ENCODE measurements around the gene CLASP1.
"Not testable (repeated sequence)": the region's sequence is repeated elsewhere in the genome, so short reads cannot be mapped to it uniquely, and the experiment has no call there.

Gene CLASP1

DNA sequence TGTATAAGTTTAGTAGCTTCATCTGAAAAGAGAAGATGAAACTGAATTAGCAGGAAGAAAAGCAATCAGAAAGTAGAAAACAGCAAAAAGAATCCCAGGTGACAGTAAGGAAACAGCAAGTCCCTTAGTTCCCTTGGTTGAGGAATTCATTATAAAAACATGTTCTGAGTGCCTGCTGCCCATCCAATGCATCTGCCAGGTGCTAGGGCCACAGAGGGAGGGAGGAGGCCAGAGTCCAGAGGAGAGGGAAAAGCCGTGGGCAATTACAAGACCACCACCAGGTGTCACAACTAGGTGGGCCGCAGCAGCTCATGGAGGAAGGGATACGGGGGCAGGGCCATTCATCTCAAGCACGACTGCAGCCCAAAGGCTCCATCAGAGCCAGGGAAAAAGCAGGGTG, 308.3 kb downstream of the CLASP1 start:
- no peak for FAIRE-seq

DNA sequence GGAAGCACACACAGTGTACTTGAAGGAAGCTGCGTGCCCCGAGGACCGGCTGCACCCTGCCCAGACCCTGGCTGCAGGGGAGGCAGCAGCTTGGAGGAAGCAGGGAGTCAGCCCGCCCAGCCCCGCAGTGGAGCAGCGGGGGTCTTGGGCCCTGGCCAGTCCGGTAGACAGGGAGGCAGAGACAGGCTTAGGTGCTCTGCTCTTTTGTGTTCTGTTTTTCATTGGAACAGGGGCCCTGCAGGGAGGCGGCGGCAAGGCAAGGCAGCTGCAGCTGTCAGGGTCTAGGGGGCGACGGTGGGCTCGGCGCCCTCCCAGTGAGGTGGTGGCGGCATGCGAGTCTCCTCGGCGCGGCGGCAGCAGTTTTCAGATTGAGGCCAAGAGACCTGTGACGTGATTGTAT, 311.0 kb downstream of the CLASP1 start:
- no peak for FAIRE-seq

DNA sequence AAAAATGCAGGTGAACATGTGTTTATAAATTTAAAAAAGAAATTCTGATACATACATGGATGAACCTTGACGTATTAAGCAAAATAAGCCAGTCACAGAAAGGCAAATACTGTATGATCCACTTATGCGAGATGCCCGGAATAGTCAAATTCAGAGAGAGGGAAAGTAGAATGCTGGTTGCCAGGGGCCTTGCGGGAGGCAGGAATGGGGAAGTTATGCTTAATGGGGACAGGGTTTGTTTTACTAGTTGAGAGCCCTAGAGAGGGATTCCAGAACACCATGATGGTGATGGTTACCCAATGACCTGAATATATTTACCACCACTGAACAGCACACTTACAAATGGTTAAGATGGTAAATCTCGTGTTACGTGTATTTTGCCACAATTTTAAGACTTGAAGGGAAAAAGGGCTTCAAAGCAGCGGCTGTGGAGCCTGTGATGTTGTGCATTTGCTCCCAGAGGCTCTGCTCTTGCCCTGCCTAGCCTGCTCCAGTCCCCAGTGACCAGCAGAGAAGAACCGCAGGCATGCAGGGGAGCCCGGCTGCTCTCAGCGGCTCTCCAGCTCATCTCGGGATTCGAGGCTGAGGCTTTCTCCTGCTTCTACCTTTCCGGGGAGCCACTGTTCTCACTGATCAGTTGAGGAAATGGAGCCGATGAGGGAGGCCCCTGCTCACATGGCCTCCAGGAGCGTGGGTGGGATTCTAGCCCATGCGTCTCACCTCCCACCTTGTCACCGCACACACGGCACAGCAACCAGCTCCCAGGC, 312.6 kb downstream of the CLASP1 start:
- no peak for FAIRE-seq

DNA sequence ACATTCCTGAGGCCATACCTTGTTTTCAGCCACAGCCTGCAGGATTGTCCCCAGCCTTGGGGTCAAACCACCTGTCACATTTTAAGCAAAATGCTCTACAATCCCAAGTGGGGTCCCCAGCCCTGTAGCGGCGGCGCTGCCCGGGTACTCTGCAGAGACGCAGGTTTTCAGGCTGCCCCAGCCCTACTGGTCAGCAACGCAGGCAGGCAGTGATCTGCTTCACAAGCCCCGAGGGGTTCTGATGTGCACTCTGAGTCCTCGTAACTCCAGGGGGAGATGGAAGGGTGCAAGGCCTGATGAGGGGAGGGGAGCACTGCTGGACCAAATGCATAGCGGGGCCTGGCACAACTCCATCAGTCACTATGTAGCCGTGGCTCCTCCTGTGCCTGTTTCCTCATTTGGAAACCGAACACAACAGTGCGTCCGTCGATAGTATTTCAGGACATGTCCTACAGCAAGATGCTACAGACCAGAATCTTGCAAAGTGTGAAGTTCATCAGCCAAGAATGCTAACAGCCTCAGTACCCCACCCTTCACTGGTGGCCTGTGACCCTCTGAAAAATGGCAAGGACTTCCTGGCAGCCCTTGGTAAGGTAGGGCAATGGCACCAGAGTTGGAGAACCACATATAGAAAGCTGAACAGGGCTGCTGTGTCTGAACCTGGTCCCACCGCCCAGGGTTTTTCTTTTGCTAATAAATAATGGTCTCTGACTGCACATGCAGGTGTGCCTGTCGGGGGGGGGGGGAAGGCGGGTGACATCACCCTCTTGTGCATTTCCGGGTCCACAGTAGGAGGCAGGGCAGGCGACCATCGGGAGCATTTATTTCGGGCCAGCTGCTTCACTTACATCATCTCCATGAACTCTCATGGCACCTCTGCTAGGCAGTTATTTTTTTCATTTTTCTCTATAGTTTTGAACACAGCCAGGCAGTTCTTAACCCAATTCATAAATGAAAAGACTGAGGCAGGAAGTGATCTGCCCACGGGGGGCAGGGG, 313.7 kb downstream of the CLASP1 start:
- FAIRE-seq, result no peak

DNA sequence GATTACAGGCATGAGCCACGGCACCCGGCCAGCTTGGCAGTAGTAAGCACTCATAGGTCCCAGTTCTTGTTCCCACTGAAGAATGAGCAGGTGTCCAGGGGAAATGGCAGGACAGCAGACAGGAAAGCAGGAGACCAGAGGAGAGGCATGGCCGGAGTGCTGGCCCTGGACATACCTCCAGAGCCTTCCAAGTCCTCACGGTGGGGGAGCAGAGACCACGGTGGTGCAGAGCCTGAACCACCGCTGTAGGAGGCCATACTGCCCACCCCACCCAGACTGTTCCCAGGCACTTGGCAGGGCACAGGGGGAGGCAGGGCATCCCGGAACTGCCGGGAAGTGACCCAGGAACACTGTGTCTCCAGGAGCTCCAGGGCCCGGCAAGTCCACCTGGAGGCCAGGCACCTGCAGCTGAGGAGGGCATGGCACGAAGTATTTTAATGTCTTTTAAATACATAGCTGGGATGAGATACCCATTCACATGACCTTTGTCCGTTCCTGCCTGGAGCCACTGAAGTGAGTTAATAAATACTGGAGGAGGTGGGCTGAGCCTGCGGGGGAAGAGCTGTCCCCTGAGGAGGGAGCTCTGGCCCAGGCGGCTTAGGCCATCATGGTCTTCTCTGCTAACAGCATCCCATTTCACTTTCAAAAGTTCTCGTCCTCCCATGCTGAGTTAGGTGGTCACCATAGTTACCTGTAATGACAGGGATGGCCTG, 314.5 kb downstream of the CLASP1 start:
- FAIRE-seq, result no peak

DNA sequence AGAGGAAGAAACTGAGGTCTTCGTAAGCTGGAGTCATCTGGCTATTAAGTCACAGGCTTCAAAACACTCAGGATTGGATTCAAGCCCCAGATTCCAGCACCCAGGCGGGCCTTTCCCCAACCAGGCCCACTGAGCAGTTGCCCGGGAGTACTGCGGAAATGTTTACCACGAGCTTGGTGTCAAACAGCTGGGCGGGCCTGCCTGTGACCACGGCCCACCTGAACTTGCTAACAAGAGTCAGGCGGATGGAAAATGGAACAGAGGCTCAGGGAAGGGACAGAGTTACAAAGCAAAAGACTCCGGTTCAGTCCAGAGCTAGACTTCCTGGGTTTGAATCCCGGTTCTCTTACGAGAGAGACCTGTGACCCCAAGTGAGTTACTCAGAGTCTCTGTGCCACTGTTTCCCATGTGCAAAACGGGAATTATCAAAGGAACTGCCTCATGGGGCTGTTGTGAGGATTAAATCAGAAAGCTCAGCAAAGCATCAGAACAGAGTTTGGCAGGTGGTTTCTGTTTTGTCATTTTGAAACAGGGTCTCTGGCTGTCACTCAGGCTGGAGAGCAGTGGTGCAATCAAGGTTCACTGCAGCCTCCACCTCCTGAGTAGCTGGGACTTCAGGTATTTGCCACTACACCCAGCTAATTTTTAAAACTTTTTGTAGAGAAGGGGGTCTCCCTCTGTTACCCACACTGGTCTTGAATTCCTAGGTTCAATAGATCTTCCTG, 315.3 kb downstream of the CLASP1 start:
- no peak for FAIRE-seq

DNA sequence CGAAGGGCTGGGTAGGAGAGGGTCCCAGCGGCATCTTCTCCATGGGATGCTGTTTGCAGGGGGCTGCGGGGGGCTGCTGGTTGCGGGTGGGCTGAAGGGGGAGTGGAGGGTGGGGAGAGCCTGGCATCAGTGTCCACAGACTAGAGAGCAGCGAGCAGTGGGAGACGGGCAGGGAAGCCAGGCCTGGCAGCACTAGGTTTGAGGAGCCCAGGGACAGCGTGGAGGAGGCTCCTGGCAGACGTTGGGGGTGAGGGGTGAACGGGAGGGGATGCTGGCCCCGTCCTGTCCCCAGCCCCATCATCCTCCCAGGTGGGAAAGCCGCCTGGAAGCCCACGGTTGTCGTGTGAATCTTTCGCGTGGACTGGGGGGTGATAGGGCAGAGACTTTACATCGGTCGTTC, 316.0 kb downstream of the CLASP1 start:
- FAIRE-seq, result no peak

DNA sequence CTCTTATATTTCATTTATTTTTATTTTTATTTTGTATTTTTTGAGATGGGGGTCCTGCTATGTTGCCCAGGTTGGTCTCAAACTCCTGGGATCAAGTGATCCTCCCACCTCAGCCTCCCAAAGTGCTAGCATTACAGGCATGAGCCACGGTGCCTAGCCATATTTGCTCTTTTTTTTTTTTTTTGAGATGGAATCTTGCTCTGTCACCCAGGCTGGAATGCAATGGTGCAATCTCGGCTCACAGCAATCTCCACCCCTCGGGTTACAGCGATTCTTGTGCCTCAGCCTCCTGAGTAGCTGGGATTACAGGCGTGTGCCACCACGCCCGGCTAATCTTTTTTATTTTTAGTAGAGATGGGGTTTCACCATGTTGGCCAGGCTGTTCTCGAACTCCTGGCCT, 317.9 kb downstream of the CLASP1 start:
- not testable (repeated sequence) for FAIRE-seq

DNA sequence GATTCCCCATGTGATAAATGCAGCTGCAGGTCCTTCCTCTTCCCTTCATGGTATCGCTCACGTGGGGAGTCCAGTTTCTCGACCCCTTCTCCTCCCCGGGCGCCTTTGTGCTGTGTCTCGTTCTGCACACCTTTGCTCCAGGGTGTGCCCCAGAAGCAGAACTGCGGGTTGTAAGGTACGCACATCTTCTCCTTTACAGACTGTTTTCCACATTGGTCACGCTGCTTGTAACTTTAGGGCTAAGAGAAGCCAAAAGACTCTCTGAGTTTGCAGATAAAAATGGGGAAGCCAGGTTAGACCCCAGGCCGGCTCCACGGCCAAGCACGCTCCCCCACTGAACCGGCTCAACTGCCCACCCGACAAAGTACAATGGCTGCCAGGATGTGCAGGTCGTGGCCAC, 318.3 kb downstream of the CLASP1 start:
- FAIRE-seq, result no peak

DNA sequence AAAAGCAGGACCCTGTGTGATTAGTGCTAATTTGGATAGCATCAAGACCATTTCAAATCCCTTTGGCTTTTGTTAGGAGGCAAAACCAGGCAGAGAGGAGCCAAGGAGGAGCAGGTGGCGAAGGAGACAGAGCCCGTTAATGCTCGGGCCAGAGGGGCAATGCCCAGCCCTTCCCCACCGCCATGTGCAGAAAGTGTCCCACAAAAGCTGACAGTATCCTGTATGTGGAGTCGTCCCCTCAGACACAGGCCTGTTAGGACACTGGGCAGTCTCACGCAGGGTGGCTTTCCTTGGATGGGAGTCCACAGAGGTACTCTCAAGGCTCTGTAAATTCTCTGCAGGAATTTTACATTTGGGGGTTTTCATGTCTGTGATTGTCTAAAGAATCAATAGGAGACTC, 319.5 kb downstream of the CLASP1 start:
- FAIRE-seq, result no peak

DNA sequence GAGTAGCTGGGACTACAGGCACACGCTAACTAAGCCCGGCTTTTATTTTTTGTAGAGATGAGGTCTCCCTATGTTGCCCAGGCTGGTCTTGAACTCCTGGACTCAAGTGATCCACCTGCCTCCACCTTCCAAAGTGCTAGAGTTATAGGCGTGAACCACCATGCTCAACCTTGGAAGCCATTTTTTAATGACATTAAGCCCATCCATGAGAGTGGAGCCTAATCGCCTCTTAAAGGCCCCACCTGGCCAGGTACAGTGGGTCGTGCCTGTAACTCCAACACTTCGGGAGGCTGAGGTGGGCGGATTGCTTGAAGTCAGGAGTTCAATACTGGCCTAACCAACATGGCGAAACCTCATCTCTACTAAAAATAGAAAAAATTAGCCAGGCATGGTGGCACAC, 322.6 kb downstream of the CLASP1 start:
- FAIRE-seq, result no peak

DNA sequence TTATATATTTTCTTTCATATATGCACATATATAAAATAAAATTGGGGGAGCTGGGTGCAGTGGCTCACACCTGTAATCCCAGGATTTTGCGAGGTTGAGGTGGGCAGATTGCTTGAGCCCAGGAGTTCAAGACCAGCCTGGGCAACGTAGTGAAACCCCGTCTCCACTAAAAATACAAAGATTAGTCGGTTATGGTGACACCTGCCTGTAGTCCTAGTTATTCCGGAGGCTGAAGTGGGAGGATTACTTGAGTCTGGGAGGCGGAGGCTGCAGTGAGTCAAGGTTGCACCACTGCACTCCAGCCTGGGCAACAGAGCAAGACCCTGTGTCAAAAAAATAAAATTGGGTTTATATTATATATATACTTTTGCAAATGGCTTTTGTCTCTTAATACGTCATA, 324.7 kb downstream of the CLASP1 start:
- no peak for FAIRE-seq

DNA sequence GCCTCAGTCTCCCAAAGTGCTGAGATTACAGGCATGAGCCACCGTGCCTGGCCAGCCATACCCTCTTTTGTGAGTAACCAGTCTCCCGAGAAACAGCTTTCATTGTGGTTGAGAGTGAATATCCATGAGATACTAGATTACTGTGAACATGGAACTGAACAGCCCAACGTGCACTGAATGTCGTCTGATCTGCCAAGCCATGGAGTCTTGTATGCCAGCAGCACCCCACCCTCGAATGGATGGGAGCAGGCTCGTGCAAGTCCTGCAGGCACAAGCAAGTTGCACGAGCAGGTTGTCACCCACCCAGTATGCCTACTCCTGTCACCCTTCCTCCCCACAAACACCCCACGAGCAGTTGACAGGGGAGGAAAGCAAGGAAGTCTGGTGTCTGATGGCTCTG, 327.8 kb downstream of the CLASP1 start:
- no peak for FAIRE-seq

DNA sequence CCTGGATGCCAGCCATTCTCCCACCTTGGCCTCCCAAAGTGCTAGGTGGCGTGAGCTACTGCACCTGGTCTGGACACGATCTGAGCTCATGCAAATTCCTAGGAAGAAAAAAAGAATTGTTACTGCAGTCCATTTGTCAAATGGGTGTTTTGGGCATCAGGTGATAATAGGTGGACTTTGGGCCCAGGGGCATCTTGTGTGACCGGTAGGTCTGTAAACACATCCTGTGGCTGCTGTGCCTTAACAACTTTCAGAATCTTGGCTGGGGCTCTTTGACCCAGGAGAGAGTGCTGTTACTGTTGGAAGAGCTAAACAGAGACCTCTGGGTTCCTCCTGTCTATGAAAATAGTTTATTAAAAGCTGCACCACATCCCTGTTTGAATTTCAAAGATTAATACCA, 329.3 kb downstream of the CLASP1 start:
- FAIRE-seq, result no peak

DNA sequence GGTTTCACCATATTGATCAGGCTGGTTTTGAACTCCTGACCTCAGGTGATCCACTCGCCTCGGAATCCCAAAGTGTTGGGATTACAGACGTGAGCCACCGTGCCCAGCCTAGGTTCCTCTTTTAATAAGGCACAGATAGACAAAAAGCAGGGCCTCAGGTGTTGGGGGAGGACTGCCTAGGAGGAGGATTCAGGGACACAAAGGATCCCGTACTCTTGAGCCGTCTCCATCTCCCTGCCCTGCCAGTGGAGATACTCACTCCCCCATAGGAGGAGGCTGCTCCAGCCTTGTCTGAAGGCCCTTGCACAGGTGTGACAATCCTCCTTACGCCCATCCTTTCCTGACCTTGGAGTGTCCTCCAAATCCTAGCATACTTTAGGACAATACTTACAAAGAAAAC, 332.3 kb downstream of the CLASP1 start:
- no peak for FAIRE-seq

DNA sequence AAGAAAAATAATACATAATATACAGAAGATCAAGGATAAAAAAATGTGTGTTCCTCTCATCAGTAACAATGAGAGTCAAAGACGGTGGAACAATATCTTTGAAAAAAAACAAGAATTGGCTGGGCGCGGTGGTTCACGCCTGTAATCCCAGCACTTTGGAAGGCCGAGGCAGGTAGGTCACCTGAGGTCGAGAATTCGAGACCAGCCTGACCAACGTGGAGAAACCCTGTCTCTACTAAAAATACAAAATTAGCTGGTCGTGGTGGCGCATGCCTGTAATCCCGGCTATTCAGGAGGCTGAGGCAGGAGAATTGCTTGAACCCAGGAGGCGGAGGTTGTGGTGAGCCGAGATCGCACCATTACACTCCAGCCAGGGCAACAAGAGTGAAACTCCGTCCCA, 335.6 kb downstream of the CLASP1 start:
- FAIRE-seq, result not testable (repeated sequence)

DNA sequence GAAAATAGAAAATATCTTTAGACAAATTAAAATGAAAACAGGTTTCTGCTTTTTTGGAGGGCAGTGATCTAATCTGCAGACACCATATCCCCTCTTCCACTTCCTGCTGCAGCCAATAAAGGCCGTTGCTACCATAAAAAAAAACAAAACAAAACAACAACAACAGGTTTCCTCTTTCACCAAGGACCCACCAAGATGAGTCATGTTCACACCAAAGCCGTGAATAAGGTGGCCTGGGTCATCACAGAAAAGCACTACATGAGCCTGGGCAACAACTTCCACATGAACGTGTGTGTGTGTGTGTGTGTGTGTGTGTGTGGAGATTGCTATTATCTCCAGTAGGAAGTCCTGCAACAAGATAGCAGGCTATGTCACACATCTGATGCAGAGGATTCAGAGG, 339.5 kb downstream of the CLASP1 start:
- no peak for FAIRE-seq

DNA sequence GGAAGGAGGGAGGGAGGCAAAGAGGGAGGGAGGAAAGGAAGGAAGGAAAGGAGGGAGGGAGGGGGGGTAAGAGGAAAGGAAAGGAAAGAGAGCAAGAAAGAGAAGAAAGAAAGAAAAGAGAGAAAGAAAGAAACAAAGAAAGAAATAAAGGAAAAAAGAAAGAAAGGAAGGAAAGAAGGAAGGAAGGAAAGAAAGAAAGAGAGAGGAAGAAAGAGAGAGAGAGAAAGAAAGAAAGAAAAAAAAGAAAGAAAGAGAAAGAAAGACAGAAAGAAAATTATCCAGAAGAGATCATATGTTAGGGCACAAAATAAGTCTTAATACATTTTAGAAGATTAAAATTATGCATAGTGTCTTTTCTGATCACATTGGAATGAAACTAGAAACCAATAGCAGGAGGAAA, 339.9 kb downstream of the CLASP1 start:
- FAIRE-seq, result no peak

DNA sequence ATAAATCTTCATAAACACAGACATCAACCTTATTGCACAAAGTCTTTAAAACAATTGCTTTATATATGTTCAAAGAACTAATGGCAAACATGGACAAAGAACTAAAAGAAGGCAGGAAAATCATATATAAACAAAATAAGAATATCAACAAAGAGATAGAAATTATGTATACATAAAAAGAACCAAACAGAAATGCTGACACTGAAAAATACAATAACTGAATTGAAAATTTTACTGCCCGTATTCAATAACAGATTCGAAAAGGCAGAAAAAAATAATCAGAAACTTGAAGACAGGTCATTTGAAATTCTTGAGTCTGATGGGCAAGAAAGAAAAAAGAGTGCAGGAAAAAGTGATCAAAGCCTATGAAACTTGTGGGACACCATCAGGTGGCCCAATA, 342.2 kb downstream of the CLASP1 start:
- FAIRE-seq, result no peak

DNA sequence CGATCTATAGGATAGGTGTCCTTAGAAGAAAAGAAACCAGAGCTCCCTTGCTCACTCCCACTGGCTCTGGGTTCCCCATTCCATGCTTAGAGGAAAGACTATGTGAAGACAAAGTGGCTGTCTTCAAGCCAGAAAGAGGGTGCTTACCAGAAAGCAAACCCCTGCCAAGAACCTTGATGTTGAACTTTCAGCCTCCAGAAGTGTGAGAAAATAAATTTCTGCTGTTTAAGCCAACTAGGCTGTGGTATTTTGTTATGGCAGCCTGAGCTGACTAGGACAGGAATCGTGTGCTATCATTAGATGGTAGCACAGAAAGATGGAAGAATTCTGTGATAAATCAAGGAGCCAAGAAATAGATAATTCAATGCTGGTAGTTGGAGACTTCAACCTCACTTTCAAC, 344.3 kb downstream of the CLASP1 start:
- no peak for FAIRE-seq

DNA sequence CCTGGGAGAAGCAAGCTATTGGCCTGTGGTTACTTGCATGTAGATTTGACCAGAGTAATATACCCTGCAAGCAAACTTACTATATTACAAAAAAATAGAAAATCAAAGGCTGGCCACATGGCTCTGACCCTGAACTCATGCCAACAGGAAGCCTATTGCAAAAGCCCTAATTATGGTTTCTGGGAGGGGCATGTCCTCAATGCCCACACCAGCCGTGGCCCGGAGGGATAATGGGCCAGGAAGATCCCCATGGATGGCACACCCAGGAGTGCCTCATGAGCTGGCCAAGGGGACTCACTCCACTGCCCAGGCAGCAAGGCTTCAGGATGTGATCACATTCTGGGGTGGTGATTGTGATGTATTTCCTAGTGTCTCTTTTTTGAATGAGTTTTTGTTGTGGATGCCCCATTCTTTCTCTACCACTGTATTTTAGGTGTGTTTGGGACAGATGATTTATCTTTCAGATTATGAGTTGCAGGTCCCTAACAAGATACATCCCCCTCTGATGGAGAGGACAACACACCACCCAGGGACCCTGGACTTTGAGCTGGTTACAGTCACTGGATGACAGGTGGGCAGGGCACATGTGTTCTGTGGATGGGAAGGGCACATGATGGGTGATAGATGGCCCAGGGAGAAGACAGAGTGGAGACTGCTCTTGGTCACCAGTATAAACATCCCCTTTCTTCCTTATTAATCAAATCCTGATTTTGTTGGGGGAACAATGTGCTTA, 345.6 kb downstream of the CLASP1 start:
- FAIRE-seq, result no peak

DNA sequence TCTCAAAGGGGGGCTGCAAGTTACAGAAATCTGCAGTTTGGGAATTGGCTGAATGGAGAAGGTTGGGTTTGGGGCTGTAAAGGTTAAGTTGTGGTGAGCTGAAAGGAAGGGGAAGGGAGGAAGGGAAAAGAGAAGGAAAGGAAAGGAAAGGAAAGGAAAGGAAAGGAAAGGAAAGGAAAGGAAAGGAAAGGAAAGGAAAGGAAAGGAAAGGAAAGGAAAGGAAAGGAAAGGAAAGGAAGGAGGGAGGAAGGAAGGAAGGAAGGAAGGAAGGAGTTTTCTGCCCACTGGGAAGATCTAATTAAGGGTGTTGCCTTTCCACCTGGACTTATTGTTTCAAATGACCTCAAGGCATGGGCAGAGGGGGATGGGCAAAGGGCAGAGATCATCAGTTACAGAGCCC, 348.1 kb downstream of the CLASP1 start:
- not testable (repeated sequence) for FAIRE-seq
